ENCODE results near the gene PRKD2.
A peak's percentile ranks its signal among the peaks of the same experiment; 100 is the strongest.

The PRKD2 gene

DNA sequence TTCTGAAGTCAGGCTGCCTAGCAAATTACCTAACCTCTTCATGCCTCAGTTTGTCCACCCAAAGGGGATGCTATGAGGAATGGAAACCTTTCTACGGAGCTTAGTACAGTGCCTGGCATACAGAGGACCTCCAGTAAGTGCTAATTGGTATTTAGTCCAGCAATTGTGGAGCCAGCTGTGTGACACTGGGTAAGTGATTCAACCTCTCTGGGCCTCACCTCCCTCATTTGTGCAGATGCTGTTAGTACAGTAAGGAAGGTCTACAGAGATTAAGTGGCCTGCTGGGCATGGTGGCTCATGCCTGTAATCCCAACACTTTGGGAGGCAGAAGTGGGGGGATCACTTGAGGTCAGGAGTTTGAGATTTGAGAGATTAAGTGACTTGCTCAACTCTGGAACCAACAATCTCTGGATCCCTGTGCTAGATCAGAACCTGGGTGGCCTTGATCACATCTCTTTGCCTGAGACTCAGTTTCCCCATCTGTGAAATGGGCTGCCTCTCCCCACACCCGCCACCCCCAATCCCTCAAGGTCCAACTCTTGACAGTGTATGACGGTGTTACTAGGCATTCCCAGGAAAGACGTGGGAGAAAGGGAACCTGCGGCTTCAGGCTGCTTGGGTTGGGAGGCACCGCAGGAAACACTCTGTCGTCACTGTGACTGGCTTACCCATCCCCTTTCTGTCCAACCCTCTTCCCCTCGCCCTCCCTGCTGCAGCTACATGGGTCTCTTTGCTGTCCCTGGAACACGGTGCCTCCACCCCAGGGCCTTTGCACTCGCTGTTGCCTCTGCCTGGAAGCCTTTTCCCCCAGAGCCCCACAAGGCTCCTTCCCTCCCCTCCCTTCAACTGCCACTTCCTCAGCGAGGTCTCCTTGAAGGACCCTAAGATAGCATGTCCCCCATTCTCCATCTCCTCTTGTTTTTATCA lies 18.3 kb downstream of the PRKD2 start:
- no peak for DNase-seq

DNA sequence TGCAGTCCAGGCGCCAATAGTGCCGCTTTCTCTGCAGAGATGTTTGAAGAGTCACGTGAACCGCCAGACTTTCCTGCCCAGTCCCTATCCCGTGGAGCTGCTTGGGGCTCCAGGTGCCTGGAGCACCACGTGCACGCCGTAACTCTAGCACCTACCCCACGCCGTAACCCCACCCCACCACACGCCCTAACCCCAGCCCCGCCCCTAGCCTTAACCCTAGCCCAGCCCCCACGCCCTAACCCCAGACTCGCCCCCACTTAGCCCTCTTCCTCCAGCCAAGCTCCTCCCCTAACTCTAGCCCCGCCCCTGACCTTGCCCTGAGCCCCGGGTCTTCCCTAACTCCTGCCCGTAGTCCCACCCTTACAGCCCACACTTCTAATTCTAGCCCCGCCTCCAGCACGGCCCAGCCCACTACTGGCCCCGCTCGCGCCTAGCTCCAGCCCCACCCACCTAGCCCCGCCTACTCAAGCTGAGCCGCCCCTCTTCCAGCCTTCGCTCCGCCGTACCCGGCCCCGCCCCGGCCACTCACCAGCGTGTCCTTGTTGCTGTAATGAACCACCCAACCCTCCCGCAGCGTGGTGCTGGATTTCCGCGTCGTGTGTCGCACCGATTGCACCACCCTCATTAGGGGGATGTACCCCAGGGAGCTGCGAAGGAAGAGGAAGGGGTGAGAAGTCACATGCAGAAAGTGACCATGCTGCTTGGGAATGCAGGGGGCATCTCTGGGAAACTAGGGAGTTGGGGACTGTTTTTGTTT lies 19.5 kb downstream of the PRKD2 start:
- DNase-seq = no peak

DNA sequence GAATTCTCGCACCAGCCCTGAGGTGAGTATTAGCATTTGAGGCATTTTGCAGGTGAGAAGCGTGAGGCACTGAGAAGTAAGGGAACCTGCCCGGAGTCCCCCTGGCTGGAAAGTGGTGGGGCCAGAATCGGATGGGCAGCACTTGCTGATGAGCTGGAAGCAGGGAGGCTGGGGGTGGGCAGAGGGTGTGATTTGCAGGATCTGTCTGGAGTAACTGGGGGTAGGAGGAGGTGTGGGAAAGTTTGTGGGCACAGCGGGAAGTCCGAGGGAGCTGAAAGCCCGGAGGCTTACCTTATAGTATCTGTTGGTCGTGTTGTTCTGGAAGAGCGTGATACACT lies 20.1 kb downstream of the PRKD2 start:
- DNase-seq = no peak

DNA sequence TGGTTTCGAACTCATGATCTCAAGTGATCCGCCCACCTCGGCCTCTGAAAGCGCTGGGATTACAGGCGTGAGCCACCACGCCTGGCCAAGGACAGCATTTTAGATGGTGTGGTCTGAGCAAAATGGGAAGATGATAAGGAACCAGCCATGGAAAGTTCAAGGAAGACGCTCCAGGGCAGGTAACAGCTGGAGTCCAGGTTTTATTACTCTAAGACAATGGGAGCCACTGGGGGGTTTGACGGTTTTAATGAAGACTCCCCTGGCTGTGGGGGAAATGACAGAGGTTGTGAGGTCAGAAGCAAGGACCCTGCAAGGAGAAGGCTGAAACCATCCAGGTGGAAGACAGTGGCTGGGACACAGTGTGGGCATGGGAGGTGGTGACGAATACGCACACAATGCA lies 20.9 kb downstream of the PRKD2 start:
- DNase-seq = no peak

DNA sequence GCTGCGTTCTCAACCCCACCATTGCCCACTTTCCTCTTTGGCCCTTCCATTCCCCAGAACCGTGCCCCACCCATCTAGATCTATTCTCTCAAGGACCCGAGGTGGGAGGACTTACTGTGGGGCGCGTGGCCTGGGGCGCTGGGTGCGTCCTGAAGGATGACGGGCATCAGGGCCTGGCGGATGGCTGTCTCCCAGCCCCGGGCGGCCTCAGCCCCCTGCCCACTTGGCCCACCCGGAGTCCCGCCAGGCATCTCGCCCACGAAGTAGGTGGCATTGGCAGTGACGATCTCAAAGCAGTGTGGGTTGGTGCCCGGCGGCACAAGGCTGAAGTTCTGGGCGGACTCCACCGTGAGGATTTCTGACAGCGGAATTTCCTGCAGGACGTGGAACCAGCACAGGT lies 23.2 kb downstream of the PRKD2 start:
- DNase-seq = no peak

DNA sequence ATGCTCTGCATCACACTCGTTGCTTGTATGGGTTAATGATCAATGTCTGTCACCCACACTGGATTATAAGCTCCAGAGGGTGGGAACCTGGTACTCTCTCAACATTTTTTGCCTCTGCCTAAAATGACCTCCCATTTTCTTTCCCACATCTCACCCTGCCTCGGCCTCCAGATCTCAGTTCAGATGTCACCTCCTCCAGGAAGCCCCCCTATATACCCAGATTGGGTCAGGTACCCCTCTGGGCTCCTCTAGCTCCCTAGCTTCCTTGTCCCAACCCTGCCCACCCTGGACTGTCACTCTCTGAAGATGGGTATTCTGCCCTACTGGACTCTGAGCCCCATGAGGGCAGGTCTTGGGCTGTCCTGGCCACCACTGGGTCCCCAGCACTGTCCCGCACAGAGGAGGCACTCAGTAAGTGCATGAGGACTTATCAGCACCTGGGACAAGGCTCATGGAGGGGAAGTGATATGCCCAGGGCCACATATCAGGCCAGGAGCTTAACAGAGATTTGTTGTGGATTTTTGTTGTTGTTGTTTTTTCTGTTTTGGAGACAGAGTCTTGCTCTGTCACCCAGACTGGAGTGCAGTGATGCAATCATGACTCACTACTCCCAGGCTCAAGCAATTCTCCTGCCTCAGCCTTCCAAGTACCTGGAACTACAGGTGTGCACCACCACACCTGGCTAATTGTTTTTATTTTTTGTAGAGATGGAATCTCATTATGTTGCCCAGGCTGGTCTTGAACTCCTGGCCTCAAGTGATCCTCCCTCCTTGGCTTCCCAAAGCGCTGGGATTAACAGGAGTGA lies 23.8 kb downstream of the PRKD2 start:
- DNase-seq = no peak

DNA sequence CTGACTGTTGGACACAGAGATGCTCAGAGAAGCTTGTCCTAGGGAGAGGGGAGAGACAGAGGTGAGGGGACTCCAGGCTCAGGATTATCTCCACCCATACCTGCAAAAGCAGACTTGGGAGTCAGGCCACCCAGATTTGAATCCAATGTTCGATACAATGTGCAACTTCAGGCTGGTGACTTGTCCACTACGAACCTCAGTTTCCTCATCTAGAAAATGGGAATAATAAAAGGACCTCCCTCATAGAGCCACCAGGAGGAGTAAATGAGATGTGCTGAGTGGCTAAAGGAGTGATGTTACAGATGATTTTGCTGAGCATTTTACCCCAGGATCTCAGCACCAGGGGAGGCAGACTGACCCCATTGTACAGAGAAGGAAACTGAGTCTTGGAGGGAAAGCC lies 25.0 kb downstream of the PRKD2 start:
- DNase-seq = no peak

DNA sequence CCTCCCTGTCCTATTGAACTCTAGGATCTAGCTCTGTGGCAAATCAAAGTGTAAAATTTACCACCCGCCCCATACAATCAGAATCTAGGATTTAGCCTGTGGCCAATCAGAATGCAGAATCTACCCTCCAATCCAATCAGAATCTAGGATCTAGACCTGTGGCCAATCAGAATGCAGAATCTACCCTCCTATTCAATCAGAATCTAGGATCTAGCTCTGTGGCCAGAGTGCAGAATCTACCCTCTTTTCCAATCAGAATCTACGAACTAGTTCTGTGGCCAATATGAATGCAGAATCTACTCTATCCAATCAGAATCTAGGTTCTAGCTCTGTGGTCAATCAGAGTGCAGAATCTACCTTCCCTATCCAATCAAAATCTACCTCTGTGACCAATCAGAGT lies 25.8 kb downstream of the PRKD2 start:
- no peak for DNase-seq

DNA sequence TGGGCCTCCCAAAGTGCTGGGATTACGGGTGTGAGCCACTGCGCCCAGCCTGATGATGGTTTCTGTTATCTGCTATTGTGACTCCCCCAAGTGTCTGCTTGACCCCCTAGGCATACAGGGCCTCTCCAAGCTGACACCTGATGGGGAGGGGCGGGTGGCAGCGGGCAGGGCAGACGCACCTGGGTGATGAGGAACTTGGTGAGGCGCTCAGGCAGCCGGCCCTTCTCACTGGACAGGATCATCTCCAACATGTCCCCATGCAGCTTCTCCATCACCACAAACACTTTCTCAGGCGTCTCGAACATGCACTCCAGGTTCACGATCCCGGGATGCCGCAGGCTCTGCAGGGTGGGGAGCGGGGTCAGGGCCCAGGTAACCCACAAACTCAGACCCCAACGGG lies 27.6 kb downstream of the PRKD2 start:
- DNase-seq = no peak

DNA sequence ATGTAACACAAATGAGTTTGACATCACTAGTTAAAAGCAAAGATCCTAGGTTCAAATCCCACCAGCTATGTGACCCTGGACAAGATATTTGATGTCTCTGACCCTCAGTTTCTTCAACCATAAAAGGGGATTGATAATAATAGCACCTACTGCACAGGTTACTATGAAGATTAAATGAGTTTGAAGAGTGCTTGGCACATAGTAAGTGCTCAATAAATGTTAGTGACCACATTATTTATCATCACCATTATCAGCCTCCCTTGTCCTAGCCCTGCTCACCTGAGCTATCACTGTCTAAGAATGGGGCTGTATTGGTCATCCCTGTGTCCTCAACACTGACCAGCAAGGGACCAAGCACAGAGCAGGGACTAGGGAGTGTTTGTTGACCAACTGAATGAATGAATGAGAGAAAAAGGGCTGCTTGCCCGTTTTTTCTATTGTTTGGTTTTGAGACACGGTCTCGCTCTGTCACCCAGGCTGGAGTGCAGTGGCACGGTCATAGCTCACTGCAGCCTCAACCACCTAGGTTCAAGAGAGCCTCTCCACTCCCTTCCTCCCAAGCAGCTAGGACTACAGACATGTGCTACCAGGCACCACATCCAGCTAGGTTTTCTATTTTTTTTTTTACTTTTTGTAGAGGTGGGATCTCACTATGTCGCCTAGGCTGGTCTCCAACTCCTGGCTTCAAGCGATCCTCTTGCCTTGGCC lies 29.3 kb downstream of the PRKD2 start:
- no peak for DNase-seq

DNA sequence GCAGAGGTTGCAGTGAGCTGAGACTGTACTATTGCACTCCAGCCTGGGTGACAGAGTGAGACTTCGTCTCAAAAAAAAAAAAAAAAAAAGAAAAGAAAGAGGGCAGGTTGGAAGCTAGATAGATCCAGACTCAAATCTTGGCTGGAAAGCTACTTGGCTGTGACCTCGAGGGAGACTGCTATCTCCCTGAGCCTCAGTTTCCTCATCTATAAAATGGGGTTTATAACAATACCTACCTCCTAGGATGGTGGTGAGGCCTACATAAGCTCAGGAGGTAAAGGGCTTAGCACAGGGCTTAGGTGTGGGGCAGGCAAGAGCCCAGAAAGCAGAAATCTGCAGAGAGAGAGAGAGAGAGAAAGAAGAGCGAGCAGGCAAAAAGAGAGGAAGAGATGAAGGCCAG lies 31.7 kb downstream of the PRKD2 start:
- no peak for DNase-seq

DNA sequence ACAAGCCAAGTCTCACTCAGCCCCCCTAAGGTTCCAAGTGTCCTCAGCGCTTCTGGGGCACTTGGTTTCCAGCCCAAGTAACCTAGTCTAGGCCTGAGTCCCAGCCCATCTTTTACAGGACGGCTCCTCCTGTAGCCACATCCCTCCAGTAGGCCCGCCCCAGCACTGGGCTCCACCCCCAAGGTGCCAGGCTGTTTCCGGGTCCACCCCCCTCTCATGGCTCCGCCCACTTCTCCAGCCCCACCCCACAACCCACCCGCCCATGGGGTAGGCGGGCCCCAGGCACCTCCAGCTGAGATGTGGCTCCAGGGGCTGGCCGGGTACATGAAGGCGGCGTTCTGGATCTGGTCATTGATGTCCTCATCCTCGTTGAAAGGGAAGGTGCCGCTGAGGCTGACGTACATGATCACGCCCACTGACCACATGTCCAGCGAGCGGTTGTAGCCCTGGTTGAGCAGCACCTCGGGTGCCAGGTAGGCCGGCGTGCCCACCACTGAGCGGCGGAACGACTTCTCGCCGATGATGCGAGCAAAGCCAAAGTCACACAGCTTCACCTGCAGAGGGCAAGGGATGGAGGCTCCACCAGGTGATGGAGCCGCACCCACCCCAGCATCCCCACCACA lies 38.7 kb downstream of the PRKD2 start:
- DNase-seq = no peak

DNA sequence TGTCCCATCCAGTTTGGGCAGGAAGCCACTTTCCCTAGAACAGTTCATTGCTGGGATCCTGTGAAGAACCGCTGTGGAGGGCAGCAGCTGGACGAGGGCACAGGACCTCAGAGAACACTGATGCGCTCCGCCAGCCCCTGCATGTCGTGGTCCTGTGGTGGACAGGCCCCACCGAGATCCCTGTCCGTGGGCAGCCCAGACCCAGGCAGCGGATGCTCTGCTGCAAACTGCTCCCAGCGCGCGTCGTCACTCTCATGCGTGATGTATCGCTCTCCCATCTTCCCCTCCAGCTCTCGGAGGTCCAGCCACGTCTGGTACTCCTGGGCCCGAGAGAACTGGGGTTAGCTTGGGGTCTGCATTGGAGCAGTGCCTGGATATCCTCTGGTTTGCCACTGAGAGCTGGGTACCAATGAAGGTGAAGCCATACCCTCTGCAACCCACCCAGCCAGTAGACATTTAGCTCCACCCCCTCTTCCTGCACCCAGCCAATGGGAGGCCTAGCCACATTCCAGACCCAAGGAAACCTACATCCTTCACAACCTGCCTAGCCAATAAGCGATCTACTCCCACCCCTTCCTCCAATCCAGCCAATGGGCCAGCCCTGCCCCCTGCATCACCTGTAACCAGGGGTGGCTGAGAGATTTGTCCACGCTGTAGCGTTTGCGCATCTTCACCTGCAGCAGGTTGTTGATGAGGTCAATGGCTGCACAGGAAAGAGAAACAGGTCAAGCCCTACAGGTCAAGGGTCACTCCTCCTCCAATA lies 42.3 kb downstream of the PRKD2 start:
- DNase-seq = no peak

DNA sequence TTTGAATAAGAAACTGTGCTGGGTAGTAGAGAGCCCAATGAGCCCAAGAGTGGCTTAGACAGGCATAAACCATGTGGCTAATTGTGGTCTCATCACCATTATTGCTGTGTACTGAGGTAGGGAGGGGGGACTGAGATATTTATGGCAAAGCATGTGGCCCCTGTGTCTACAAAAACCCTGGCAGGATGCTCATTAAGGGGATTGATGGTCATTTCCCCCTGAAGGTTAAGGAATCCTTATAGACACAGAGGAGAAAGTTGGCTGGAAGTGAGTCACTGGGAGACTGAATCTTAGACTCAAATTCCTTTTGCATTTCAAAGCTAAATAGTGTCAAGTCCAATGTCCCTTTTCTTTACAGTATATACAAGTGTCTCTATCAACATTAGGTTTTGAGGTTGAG lies 46.1 kb downstream of the PRKD2 start:
- DNase-seq = no peak

DNA sequence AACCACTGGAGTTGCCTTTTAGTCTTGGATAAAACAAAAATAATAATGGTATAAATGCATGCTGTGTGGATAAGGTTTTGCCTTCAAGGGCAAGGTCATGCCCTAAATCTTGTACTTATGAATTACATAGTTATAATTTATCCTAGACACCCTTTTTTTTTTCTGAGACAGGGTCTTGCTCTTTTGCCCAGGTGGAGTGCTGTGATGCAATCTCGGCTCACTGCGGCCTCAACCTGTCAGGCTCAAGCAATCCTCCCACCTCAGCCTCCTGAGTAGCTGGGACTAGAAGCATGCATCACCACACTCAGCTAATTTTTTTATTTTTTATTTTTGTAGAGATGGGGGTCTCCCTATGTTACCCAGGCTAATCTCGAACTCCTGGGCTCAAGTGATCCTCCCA lies 48.3 kb downstream of the PRKD2 start:
- DNase-seq = no peak

DNA sequence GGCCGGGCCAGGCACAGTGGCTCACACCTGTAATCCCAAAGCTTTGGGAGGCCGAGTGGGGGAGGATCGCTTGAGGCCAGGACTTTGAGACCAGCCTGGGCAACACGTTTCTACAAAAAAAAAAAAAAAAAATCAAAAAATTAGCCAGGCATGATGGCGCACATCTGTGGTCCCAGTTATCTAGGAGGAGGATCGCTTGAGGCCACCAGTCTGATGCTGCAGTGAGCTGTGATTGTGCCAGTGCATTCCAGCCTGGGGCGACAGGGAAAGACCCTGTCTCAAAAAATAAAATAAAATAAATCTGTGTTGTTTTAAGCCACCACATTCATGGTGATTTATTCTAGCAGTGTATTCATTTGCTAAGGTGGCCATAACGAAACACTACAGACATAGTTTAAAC lies 51.8 kb downstream of the PRKD2 start:
- DNase-seq = no peak

DNA sequence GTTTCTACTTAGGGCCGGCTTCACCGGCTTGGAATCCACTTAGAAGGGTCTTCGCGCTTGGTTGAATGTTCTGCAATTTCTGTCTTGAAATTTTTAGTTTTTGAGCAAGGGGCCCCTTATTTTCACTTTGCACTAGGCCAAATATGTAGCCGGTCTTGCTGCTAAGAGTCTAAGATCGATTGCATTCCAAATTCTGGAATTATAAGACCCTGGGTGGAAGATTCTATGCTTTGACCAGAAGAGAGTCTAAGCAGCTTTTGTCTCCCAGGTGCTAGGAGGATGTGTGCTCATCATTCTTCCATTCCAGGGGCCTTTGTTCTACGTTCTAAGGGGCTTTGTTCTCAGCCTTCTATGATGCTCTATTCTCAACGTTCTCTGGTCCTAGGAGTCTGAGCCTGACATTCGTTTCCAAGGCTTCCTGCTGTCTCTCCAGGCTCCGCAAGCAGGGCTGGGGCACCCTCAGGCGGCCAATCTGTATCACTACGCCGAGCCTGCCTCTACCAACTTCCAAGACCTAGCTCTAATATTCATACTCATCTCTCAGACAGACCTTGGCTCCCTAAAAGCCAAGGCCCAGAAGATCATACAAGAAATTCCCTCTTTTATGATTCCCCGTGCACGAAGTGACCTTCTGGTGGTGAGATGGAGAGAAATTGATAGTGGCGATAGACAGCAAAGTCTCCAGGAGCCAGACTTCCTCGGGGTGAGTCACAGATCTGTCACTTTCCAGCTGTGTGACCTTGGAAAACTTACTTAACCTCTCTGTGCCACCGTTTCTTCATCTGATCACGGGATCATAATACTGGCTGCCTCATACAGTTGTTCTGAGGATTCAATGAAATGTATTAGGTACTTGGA lies 55.0 kb downstream of the PRKD2 start:
- DNase-seq = peak; percentile 93

DNA sequence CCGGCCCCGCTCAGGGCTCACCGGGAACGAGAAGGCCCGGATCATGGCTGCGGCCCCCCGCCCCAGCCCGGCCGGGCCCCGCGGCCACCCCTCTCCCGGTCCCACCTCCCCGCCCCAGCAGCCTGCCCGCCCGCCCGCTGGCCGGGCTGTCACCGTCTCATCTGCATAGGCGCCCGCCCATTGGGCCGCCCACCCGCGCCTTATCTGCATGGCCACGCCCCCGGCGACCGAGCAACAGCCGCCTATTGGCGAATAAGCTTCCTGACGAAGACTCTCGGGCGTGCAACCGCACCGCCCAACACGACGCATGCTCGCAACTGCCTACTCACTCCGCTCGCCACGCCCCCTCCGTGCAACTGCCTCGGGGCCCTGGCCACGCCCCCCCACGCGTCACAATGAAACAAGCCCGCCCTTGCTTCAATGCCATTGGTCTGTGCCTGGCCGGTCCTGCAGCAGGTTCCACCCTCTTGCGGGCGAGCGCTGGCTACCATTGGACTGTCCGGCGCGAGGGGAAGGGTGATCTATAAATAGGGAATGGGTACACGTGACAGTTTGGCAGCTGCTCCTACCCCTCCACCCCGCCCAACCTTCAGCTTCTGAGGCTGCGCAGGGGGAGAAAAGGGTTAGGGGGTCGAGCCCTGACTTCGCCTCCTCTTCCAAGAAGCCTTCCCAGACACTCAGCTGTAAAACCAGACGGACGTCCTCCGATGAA lies 55.7 kb downstream of the PRKD2 start, which contains the start of gene DACT3:
Gene DACT3, minus strand, starts transcription at position 163 of the 712 bp plus-strand sequence. Its CDS starts 118 bp downstream, at position 45.
- DNase-seq = peak; percentile 100

DNA sequence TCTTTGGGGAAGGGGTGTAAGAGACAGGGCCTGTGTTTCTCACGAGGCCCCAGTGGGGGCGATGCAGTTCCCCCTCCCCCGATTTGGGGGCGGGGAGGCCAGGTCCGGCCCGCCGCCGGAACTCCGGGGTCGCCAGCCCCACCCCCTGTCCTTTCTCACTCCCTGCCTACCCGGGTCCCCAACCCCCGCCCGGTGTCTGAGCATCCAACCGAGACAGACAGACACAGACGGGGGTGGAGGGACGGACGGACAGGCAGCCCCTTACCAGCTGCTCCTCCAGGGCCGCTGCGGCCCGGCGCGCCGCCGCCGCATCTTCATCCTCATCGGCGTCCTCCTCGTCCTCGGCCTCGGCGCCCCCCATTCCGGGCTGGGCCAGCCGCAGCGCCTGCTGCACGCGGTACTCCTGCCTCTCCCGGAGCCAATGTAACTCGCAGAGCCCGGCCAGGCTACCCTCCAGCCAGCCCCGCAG lies 56.3 kb downstream of the PRKD2 start:
- no peak for DNase-seq
